Central memory CD8-positive, alpha-beta T cell (primary cell): Measurements from ENCODE around the gene SF3A1.
"Not testable (repeated sequence)": the region's sequence is repeated elsewhere in the genome, so short reads cannot be mapped to it uniquely, and the experiment has no call there.

Experiments
- ATAC-seq: fragments of 150-1000 bp; cut with Tn5 transposase; replicated peaks from 2 replicates; pipeline ENCODE4 v1.10.0; 2022; ENCODE audit warnings: mild to moderate bottlenecking, moderate FRiP score, moderate number of reproducible peaks; ENCODE audit not compliant: poor library complexity, severe bottlenecking; ENCODE audit errors: extremely low read depth
- DNase-seq, 2 donors: peaks; one replicate each; pipeline ENCODE4 v3.0.0; 2021; ENCODE audit warnings: low spot score in 2 of 2
- H3K27ac Mint-ChIP-seq: one replicate; pipeline ENCODE4 v1.8.0; 2022; ENCODE audit warnings: low read depth, mild to moderate bottlenecking, moderate library complexity, mixed read lengths
- H3K27me3 Mint-ChIP-seq: one replicate; pipeline ENCODE4 v1.8.0; 2022; ENCODE audit warnings: mixed read lengths
- H3K36me3 Mint-ChIP-seq: one replicate; pipeline ENCODE4 v1.8.0; 2022; ENCODE audit warnings: mild to moderate bottlenecking, moderate library complexity, mixed read lengths; ENCODE audit not compliant: insufficient read depth
- H3K4me1 Mint-ChIP-seq: one replicate; pipeline ENCODE4 v1.8.0; 2022; ENCODE audit warnings: mixed read lengths
- H3K4me3 Mint-ChIP-seq: one replicate; pipeline ENCODE4 v1.8.0; 2022; ENCODE audit warnings: mild to moderate bottlenecking, moderate library complexity, mixed read lengths
- H3K9me3 Mint-ChIP-seq: one replicate; pipeline ENCODE4 v1.8.0; 2022; ENCODE audit warnings: mixed read lengths

The SF3A1 gene

DNA sequence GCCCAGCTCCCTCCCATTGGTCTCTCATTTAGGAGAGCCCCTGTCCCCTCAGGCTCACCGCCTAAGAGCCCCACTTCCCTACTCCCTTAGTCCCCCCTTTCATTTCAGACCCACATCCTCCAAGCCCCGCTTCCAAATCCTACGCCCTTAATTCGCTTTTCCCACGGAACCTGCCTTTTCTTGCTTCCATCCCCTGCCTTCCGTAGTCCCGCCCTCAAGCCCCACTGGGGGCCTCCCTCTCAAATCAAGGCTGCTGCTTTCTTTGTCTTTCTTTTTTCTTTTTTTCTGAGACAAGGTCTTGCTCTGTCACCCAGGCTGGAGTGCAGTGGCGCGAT, 509 bp upstream of the SF3A1 start:
- Mint-ChIP-seq H3K36me3 (peaks cover 22% of the 10 kb centered on the region), H3K4me1 (peaks cover 47% of the 10 kb centered on the region), H3K4me3 (peak overlapping the region; percentile 95), H3K27me3 (no peaks in the 10 kb centered on the region), H3K9me3 (no peaks in the 10 kb centered on the region), H3K27ac (peak overlapping the region; percentile 97)
- DNase-seq (no peak), ATAC-seq (no peak)

DNA sequence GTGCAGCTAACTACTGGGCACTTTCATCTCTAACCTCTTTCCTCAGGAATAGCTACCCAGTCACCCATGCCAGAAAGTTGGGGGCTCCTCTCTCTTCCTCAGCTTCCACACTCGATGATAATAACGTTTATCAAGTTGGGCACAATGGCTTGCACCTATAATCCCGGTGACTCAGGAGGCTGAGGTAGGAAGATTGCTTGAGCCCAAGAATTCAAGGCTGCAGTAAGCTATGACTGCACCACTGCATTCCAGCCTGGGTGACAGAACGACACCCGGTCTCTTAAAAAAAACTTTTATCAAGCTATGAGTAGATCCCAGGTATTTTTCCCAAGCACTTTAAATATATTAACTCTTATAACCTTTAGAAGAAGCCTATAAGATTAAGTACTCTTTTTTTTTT, 2.0 kb downstream of the SF3A1 start:
- H3K4me1 Mint-ChIP-seq, result peaks cover 41% of the 10 kb centered on the region
- H3K36me3 Mint-ChIP-seq, result peaks cover 43% of the 10 kb centered on the region
- ATAC-seq, result no peak
- DNase-seq, result no peak
- peak overlapping the region; percentile 97 for H3K27ac Mint-ChIP-seq
- no peaks in the 10 kb centered on the region for H3K9me3 Mint-ChIP-seq
- peak overlapping the region; percentile 95 for H3K4me3 Mint-ChIP-seq
- no peaks in the 10 kb centered on the region for H3K27me3 Mint-ChIP-seq

DNA sequence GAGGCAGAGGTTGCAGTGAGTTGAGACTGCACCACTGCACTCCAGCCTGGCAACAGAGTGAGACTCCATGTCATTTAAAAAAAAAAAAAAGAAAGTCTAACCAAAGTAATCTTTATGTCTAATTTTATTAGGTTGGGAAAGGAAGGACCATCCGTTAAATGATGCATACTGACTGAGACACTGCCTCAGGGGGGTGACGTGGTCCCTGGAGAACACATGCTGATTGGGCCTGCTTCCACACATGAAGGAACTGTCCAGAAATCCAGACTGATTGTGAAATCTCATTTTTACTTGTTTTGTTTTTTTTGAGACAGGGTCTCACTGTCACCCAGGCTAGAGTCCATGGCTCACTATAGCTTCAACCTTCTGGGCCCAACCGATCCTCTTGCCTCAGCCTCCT, 5.5 kb downstream of the SF3A1 start:
- no peak for ATAC-seq
- Mint-ChIP-seq H3K27ac (no peak overlapping the region), H3K4me1 (peaks cover 45% of the 10 kb centered on the region), H3K27me3 (no peaks in the 10 kb centered on the region), H3K4me3 (no peak overlapping the region), H3K9me3 (no peaks in the 10 kb centered on the region), H3K36me3 (peaks cover 45% of the 10 kb centered on the region)
- DNase-seq, result no peak

DNA sequence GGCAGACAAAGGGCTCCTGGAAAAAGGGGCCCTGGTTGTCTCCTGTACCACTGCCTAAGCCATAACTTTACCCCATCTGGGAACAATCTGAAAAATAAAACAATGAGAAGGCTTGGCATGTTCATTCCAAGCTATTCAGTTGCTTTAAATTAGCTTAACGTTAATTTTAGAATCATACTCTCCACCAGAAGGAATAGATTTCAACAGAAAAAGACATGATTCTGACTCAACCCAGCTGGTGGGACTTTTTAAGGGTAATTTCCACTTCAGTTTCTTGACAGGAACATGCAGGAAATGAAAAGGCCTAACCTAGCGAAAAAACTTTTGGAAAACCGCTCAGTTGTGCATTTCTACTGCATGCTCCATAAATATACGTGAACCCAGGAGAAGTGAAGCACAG, 7.9 kb downstream of the SF3A1 start:
- Mint-ChIP-seq H3K27me3 (no peaks in the 10 kb centered on the region), H3K9me3 (no peaks in the 10 kb centered on the region), H3K4me1 (peaks cover 21% of the 10 kb centered on the region), H3K4me3 (no peak overlapping the region), H3K36me3 (peaks cover 60% of the 10 kb centered on the region), H3K27ac (no peak overlapping the region)
- no peak for ATAC-seq
- DNase-seq, result no peak

DNA sequence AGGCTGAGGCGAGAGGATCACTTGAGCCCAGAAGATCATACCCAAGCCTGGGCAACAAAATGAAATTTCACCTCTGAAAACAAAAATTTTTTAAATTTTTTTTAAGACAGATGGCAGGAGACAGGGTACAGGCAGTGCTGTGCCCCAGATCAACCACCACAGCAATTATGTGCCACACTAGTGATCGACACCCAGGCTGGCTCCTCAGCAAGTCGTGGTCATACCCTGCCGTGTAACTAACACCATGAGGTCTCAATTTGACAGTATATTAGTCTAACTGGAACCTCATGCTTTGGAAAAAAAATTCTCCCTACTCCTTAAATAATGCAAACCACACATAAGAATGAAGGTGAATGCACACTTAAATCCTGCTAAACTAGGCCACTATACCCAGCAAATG, 8.3 kb downstream of the SF3A1 start:
- DNase-seq (no peak), ATAC-seq (no peak)
- Mint-ChIP-seq H3K27ac (peak overlapping the region; percentile 55), H3K27me3 (no peaks in the 10 kb centered on the region), H3K9me3 (no peaks in the 10 kb centered on the region), H3K36me3 (peaks cover 62% of the 10 kb centered on the region), H3K4me3 (no peak overlapping the region), H3K4me1 (peaks cover 17% of the 10 kb centered on the region)

DNA sequence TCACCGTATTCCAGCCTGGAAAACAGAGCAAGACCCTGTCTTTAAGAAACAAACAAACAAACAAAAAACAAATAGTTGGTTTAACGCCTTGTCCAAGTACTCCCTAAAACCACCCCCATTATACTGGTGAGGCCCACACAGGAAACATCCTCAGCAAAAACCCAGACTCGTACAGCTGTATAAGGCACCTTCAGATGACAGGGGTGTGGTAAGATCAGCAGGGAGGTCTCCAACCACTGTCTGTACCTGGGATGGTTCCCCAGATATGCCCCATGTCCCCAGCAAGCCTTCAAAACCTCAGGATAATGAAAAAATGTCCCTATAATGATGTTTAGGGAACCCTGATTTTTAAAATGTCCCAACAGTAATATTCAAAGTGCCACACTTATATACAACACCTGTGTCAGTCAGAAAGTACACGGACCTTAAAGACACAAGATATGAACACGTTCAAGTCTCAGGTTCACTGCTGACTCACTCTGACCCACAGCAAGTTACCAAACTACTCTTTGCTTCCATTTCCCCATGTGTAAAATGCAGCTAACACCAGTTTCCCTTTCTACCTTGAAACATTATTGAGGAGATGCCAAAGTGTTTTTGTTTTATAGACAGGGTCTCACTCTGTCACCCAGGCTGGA, 9.3 kb downstream of the SF3A1 start:
- H3K9me3 Mint-ChIP-seq, result no peaks in the 10 kb centered on the region
- DNase-seq, result no peak
- peaks cover 17% of the 10 kb centered on the region for H3K4me1 Mint-ChIP-seq
- no peak for ATAC-seq
- H3K27me3 Mint-ChIP-seq, result no peaks in the 10 kb centered on the region
- H3K4me3 Mint-ChIP-seq, result no peak overlapping the region
- peak overlapping the region; percentile 55 for H3K27ac Mint-ChIP-seq
- peaks cover 68% of the 10 kb centered on the region for H3K36me3 Mint-ChIP-seq

DNA sequence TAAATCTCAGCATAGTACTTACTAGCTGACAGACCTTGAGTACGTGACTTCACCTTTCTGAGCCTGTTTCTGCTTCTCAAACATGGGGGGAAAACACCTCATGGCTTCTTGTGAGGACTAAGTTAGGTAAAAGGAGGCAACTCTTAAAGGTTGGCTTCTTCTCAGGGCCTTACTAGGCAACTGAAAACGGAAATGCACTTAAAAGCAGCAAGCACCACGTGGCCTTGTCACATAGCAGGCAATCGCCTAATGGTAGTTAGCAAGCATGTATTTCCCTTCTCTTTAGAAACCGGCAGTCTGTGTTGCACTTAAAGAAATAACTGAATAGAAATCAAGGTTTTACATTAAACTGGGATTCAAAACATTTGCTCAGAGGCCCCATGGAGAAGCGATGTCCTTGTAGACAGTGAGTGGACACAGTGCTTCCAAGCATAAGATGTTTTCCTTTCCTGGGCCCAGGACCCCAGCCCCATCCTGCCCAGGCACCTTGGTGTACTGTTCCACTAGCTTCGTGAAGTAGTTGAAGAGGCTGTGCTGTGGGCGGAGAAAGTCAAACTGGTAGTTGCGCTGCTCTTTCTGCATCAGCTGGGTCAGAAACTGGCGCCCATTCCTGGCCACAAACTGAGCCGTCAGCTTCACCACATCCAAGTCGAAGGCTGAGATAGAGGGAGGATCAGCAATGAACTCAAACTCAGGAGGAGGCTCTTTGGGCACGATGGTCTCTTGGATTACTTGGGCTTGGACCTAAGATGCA, 12.1 kb downstream of the SF3A1 start:
- Mint-ChIP-seq H3K27me3 (no peaks in the 10 kb centered on the region), H3K27ac (peak overlapping the region; percentile 46), H3K9me3 (no peaks in the 10 kb centered on the region), H3K4me3 (no peak overlapping the region), H3K4me1 (peaks cover 17% of the 10 kb centered on the region), H3K36me3 (peaks cover 68% of the 10 kb centered on the region)
- ATAC-seq (no peak), DNase-seq (no peak)

DNA sequence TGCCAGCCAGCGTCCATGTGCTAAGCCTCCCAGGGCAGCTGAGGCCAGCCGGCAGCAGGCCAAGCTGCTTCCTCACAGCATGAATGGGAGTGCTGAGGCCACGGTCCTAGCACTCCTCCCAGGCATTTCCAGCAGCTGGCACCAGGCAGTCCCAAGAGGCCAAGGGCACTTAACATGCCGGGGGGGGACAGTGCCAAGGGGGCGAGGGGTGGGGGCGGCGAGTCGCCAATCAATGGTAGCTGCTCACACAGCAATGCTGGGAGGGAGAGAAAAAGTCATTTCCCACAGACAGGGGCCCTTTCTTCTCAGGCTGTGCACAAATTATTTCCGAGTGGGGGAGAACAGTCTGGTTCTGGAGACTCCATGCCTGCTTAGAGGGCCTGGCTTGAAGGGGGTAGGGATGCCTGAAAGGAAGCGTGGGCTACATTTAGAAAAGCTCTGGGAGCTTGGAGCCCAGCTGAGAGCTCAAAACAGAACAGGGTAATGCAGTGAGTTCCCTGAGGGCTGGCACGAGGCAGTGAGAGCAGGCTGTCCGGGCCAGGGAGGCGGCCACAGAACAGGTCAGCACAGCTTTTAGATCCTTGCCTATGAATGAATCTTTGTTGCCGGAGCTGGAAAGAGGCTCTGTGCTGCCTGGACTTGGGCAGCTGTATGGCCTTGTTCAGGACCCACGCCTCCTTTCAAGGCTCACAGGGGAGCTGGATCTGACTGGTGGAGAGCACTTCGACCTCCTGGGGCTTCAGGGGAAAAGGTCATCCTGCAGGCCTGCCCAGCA, 15.6 kb downstream of the SF3A1 start:
- Mint-ChIP-seq H3K27me3 (no peaks in the 10 kb centered on the region), H3K4me1 (no peaks in the 10 kb centered on the region), H3K4me3 (no peak overlapping the region), H3K36me3 (peaks cover 90% of the 10 kb centered on the region), H3K27ac (peak overlapping the region; percentile 16), H3K9me3 (no peaks in the 10 kb centered on the region)
- DNase-seq (no peak), ATAC-seq (no peak)

DNA sequence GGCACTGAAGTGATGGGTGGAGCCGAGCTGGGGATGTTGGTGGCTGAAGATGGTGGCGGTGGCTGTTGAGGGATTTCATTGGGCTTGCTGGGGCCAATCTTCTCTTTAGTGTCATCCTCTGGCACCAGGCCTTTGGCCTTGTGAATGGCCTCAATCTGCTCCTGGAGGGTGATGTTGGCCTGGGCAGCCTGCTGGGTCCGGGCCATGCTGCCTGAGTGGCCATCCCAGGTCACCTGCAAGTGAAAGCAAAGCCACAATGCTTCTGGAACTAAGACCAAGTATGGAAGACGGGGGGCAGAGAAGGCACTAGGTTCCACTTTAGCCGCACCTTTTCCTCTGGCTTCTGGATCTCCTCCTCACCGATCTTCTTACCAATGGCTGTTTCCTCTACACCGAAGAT, 17.9 kb downstream of the SF3A1 start:
- DNase-seq (no peak), ATAC-seq (no peak)
- Mint-ChIP-seq H3K4me1 (no peaks in the 10 kb centered on the region), H3K27ac (no peak overlapping the region), H3K4me3 (no peak overlapping the region), H3K36me3 (peaks cover 88% of the 10 kb centered on the region), H3K9me3 (no peaks in the 10 kb centered on the region), H3K27me3 (no peaks in the 10 kb centered on the region)

DNA sequence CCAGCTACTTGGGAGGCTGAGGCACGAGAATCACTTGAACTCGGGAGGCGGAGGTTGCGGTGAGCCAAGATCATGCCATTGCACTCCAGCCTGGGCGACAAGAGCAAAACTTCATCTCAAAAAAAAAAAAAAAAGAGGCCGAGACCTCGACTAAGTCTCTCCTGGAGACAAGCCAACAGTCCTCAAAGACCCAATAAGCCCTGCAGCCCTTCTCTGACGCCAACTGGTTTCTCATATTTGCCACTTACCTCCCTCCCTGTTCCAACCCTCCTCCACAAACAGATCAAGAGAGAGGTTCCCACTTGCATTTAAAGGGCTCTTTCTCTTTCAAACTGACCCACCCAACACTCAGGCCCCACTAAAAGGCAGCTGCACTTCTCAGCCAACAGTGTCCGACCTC, 18.4 kb downstream of the SF3A1 start:
- not testable (repeated sequence) for H3K4me1 Mint-ChIP-seq, H3K27me3 Mint-ChIP-seq, H3K27ac Mint-ChIP-seq, ATAC-seq, H3K9me3 Mint-ChIP-seq, DNase-seq, H3K4me3 Mint-ChIP-seq
- peaks cover 85% of the 10 kb centered on the region for H3K36me3 Mint-ChIP-seq

DNA sequence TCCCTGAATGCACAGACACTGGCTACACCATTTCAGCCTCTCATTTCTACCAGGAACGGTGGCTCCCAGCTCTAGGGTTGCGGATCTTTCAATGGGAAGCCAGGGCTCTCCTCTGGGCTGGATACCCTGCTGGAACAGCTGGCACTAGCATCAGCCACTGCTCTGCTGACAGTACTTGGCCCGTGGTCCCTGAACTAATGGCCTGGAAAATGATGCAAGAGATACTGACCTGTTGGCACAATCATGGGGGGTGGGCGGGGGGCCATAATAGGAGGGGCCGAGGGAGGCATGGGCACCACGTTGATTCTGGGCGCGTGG, 19.3 kb downstream of the SF3A1 start:
- H3K36me3 Mint-ChIP-seq, result peaks cover 77% of the 10 kb centered on the region

DNA sequence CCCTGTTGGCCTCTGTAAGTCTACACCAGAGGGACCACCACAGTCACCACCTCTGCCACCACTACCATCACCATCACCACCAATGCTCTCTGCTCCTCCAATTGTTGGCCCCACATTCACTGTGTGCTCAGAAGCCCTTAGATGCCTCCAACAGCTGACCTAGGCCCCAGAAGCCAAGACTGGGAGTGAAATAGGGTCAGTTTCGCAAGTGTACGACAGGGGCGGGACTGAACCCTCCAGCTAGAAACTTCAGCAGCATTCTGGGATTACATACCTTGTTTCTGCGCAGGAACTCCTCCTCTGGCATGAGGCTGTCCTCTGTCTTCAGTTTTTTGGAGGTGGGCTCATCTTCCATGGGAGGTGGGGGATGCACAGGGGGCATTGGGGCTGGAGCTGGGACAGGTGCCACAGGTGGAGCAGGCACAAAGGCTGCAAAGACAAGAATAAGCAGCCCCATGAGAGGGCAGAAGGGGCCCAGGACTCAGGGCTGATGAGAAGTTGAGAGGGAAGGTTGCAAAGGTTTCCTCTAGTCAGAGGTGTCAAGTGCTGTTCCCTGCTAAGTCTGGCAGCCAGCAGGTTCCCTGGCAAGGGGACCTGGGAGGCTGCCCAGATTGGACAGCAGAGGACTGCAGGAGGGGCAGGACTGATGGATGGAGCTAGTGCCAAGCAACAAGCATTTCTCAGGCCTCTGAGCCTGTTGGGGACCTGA, 19.8 kb downstream of the SF3A1 start:
- Mint-ChIP-seq H3K27ac (no peak overlapping the region), H3K27me3 (no peaks in the 10 kb centered on the region), H3K4me3 (no peak overlapping the region), H3K4me1 (no peaks in the 10 kb centered on the region), H3K36me3 (peaks cover 76% of the 10 kb centered on the region), H3K9me3 (no peaks in the 10 kb centered on the region)
- no peak for DNase-seq
- no peak for ATAC-seq

More for the DNA sequence above, 19.3 kb downstream of the SF3A1 start:
- DNase-seq, result no peak
- Mint-ChIP-seq H3K4me1 (no peaks in the 10 kb centered on the region), H3K9me3 (no peaks in the 10 kb centered on the region), H3K4me3 (no peak overlapping the region), H3K27me3 (no peaks in the 10 kb centered on the region), H3K27ac (no peak overlapping the region)
- ATAC-seq, result no peak
